GM18508 (cell line): ENCODE measurements around the gene DAP.

Experiments used
- ATAC-seq: cut with Tn5 transposase; IDR thresholded peaks from one replicate; pipeline ENCODE4 v1.9.1; 2021; ENCODE audit warnings: moderate number of reproducible peaks; ENCODE audit not compliant: insufficient read depth, unreplicated experiment

Gene DAP

DNA sequence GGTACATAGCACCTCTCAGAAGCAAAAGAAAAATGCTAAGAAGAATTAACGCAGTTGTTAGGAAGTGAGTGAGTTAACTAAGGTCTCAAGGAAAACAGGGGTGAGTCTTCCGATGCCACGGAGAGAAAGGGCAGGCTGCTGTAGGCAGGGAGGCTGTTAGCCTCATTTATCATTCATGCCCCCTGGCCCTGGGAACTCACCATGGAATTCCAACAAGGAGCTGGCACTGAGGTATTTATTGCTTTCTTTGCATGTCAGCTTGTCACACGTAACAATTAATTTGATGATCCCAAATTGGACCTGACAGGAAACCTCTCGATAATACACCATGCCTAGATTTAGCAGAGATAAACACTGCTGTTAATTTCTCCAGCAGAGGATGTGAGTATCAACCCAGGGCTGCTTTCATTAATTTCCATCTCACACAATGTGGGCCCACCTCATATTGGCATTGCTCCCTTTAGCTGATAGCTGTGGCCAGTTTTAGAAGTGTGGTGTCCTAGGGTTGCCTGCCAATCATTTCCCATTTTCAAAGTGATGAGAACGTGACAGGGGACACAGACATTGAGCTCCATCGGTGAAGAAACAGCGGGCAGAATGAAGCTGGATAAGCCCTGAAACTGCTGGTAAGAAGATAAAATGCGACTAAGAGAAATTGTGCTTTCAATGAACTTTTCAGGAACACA lies 45.3 kb downstream of the DAP start:
- ATAC-seq = no peak

DNA sequence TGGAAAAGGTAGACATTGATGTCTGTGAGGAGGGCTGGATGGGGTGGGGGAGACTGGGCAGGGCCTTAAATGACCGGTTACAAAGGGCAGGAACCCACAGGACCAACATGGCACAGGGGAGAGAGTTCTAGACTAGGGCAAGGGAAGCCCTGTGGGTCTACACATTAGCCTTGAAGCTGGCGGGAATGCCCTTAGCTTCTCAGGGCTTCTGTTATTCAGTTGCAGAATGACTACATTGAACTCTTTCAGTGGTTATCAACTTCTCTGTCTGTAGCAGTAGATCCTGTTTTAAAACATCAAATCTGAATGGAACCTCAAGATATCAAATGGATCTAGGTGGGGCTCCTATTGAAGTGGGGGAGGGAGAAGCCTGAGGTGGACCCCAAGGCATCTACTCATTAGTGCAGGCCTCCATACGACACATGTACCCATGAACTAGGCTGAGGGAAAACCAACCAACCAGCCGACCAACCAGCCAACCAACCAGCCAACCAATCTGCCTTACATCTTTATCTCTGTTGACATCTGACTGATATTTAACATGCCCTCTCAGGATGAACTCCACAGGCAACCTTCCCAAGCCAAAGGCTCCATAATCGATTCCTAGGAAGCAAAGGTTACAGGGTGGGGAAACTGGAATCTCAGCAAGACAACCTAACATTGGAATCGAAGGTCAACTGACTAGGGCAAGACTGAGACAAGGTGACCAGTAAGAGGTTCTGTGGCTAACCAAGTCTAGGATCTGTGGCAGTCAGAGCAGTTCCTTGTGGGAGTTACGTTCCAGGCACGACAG lies 48.3 kb downstream of the DAP start:
- peak; percentile 94 for ATAC-seq

DNA sequence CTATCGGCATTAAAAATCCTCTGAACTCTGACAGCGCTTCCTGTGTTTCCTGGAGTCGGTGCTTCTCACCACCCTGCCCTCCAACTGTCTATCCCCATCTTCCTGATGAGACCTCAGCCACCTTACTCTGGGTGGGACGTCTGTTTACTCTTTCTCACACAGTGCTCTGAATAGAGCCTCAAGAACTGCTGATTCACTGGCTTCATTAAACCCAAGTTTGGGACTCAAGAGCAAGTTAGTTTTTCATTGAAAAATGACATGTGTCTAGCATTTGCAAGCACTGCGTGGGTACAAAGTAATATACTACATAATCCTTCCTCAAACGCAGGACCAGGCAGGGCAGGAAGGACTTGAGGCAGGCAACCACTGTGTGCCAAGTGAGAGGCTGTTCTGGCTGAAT lies 49.5 kb downstream of the DAP start:
- no peak for ATAC-seq

DNA sequence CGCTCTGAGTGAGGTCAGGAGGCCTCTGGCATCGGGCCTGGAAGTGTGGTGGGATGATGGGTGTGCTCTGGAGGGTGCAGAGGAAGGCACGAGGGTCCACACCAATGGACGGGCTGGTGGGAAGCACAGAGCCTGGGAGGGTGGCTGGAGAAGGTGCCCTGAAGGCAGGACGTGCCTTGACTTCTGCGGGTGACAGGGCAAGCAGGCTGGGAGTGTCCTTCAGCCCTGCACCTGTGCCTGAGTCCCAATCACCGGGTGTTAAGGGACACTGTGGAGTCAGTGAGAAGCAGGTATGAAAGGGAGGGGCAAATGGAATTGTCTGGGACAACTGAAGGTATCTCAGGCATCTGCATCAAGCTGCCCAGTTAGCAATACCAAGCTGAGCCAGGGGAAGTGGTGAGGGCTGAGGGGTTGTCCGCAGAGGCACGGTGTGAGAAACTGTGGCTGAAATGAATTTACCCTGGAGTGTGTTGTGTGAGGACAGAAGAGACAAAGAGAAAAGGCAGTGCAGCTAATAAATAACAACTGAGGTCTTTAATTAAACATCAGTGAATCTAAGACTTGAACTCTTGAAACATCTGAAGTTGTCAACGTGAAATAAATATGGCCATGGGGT lies 50.4 kb downstream of the DAP start:
- ATAC-seq = no peak

DNA sequence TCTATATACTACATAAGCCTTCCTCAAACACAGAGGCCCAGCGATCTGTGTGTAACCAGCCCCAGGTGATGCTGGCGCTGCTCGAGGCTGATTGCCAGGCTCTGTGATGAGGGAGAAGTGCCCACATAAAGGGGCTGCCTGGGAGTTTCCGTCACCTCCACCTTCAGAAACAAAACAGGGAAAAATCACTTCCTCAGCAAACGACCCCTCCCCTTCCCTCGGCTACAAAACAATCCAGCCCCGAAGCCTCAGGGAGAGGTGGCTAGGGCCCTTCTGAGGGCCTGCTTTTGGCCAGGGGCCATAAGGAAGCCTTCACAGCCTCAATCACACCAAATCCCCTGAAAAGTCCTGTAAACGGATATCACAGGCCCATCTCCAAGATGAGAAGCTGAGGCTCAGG lies 51.1 kb downstream of the DAP start:
- no peak for ATAC-seq

DNA sequence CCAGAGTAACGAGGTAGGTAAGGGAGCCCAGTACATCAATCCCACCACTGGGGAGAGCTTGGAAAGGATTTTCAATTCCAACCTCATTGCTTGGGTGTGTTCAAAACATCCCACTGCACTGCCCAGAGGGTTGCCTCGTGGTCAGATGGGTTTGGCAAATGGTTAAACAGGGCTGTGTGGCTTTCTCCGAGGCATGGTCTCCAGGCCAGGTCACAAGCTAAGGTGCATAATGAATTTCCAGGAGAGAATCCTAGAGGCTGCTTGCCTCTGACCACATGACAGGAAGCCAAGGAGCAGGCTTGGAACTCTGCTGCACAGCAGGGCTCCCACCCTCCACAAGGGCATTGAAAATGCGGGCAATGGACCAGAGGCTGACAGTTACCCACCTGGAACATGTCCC lies 51.6 kb downstream of the DAP start:
- no peak for ATAC-seq

DNA sequence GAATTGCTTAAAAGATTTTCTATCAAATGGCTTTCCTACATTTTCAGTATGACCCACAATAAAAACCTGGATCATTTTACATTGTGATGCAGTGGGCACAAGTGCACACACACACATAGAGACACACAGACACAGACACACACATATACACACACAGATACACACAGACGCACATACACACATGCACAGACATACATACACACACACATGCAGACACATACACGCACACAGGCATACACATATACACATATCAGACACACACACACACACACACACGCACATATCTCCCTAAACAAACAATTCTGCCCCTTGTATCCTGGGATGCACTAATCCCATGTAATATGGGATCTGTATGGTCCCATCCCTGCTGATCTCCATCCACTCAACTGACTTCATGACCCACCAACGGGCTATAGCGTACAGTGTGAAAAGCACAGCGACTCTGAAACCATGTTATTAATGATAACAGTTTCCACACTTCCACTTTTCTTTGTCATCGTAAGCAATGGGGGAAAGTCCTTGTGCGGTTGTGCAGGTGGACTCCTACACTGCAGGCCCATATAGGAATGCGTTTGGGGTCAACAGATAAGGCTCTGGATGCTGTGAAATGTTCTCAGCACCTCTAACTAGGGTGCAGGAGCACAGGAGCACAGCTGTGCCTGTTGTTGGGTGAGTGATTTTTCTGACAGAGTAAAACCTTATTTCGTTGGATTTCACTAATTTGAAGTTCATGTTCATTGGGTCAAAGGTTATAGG lies 52.7 kb downstream of the DAP start:
- no peak for ATAC-seq

DNA sequence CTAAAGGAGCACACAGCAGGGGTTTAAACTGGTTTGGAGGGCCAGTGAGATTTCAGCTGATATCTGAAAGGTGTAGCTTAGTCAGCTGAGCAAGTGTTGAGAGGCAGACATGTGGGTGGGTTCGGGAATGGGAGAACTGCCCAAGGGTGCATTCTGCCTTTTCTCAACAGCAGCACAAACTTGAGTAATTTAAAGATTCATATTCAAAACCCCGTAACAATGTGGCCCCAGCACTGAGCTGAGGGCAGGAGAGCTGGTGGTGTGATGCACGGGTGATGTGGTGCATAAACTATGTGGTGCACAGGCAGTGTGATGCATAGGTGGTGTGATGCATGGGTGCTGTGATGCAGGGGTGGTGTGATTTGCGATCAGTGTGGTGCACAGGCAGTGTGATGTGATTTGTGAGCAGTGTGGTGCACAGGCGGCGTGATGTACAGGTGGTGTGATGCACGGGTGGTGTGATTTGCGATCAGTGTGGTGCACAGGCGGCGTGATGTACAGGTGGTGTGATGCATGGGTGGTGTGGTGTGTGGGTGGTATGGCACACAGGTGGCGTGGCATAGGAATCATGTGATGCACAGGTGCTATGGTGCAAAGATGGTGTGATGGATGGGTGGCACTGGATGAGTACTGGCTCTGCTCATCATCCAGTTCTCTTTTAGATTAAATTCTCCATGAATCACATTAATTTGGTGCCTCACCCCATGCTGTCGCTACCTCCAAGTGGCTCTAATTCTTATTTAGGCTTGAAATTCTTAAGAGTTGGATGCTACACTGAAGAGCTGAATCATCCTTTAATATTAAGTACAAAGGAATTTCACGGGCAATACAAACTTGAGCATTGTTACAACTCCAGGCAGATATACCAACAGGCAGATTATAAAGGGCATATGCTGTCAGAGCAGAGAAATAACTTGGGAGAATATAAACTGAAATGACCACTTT lies 53.6 kb downstream of the DAP start:
- no peak for ATAC-seq

DNA sequence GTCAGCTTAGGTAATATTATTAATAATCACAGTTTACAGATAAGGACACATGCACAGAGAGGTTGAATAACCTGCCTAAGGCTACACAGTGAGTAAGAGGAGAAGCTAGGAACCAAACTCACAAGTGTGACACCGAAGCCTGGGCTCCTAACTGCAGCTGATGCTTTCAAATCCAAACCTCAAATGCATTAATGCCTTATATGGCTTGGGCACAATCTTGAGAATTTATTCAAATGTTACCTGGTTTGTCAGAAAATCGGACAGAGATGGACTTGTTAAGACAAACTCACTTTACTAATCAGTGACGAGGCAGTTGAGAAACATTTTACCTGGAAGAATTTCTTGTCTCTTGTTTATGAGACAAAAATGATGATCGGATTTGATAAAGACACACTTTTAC lies 54.7 kb downstream of the DAP start:
- no peak for ATAC-seq

DNA sequence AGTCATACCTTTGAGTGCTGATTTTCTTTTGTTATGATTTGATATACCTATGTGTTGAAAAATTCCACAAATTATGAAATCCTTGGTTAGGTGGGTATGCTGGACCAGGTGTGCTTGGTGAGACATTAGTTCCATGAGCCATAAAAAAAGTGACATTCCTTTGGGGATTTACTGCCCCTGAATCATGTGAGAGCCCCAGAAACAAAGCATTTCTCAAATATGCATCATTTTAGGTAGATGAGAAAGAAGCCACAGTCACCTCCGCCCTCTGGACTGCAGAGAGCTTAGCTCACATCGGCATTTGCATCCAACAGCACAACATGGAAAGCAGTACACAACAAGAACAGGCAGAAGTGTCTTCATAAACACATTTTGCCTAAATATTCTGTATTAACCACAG lies 55.3 kb downstream of the DAP start:
- ATAC-seq = no peak

DNA sequence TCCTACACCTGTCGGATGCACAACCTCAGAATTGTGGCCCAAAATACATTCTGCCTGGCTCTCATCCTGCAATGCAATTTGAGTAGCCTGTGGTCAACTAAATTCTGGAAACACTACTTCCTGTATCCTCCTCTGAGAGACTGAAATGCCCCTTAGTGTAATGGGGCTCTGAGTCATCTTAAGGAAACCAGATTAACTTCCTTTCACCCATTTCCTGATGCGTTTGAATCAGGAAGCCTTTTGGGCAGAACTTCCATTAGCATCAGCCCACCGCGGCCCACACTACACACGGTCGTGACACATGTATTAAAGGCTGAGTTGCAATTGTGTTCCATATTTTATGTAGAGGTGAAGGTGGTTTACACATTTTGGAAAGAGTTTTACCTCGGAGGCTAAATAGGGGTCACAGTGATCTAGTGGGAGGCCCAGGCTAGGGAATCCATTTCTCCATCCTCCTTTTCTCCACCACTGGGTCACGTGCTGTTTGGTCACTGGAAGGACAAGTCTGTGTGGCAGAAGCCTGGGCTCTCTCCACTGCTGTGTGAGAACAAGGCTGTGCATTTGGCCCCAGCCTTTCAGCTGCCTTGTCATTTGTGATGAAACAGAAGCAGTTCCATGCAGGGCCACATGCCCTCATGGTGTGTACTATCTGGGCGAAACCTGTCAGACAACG lies 55.9 kb downstream of the DAP start:
- ATAC-seq = no peak

DNA sequence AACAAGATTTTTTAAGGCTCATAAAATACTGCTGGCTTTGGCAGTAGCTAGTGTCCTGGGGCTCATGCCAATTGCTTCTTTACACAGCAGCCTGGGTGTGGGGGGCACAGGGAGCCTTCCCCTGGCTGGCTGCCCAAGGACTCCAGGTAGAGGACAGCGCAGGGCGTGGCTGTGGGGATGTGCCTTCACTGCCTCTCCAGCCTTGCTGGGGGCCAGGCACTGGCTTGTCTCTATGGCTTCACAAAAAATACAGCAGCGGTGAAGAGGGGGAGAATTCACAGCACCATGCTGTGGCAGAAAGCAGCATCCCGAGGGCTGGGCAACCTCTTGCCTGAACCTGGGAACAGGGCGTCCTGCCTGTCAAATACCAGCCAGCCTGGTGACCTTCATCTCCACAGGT lies 57.4 kb downstream of the DAP start:
- ATAC-seq = no peak

DNA sequence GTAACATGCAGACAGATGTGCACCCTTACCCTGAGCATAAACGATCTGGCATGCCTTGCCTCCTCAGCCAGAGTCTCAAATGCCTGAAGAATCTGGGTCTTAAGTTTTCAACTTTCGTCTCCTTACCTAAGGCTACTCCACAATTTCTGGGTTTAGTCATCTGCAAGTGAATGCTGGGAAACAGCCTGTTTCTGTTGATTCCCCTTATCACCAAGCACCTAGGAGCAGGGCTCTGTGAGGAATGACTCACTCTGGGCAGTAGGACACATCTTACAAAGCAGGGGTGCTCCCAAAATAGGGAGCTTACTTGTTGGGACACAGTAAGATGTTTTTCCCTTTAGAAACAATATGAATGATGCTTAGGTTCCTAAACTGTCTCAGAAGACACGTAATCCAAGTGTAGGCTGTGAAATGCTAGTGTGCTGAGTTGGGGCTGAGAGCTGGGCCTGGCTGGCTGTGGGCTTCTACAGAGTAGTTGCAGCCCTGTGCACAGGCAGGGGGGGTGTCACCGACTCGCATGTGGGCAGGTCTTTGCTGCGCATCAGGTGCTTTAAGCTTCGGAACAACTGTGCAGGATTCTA lies 58.0 kb downstream of the DAP start:
- no peak for ATAC-seq

DNA sequence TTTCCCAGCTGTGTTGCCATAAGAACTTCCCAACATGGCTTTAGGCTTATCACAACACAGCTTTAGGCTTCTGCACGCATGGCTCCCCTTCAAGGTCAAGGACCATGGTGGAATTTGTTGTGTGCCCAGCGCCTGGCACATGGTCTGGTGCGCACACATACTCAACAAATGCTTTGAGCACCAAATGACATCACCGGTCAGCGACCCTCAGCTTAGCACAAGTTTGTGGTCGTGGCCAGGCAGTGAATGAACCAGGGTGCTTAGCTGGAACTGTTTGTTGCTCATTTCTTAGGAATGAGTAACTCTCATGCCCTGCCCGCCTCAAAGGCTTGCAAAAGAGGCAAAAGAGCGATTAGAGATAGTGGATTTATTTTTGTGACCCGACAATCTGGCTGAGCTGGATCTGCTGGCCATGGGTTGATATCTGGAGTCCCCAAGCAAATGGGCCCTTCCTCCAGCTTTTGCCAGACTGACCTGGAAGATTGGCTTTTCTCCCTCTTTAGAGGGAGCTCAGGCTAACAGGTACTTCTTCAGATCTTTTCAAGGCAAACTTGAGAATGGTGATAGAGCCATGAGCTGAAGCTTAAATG lies 58.9 kb downstream of the DAP start:
- no peak for ATAC-seq

DNA sequence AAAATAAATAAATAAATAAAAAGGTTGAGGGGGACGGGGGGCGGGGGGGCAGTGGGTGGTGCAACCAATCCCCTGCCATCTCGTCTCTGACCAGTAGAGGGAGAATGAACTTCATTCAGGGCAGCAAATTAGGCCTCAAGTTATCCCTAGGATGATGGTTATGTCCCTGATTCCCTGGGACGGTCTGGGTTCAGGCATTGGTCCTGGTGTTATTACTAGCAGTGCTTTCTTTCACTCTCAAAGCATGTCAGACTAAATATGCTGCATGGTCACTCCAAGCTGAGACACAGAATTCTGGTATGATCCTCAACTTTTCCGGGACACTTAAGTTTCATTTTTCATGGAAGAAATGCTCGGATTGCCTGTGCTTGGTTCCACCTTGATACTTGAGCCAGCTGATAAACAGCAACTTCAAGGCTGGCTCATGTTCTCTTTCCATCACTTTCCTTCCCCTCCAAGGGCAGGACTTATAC lies 59.4 kb downstream of the DAP start:
- no peak for ATAC-seq

DNA sequence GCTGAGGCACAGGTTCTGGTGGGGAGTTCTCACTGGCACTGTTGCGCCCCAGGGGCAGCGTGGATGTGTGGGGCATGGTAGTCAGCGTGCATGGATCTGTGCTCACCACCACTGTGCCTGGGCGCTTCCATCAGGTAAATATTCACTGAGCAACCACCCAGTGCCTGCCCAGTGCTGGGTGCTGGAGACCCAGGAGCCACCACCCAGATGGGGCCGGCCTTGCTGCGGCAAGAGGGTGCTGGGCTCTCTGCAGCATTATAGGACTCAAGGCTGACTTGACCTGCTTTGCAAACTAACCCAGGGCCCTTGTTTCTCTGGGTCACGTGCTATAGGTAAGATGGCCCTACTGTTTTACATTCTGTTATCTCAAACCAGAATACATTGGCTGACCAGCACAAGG lies 60.5 kb downstream of the DAP start:
- ATAC-seq = no peak

DNA sequence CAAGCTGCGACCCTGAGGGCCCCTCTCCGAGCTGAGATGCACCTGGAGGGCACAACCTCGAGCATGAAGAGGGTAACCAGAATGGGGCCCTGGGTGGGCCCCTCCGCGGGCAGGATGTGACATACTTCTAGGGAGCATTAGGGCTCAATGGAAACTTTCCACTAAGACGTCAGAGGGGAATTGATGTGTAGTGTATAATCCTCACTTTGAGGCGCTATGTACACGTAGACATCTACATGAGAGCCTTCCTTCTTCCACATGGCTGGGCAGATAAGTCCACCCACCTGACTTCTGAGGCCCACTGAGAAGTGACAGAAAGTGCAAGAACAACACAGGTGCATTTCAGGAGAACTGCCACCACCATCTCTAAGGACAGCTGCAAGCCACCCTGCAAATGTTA lies 61.0 kb downstream of the DAP start:
- peak; percentile 60 for ATAC-seq

DNA sequence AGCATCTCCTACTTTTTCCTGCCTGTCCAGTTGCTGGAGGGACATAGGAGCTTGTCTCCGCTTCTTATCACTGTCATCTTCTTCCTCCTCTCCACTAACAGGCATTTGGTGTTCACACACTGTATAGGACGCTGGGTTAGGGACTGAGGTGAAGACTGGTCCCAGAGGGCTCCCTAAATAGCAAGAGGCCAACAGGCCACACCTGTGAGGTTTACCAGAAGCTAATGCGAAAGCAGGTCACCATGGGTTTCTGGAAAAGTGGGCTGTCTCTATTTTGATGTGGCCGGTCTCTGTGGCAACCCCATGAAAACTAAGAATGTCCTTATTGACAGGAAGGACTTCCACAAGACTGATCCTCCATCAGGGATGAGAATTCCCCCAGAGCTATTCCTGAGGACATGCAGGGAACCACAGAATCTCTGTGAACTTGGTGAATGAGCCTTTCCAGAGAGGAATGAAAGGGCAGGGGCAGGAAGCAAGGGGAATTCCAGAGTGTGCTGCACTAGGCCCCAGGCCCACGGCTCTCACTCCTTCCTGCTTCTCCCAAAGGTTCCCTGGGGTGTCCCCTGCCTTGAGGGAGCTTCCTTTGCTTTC lies 61.7 kb downstream of the DAP start:
- no peak for ATAC-seq
